Body of pancreas (tissue), 4 donors: ENCODE data around the gene HMCN1. TPM values are rescaled to one million over a fixed set of nuclear protein-coding genes. Genes with fewer than 3 reads are reported as not detected.

Experiments
- ATAC-seq: fragments of 150-250 bp; one replicate; pipeline ENCODE4 v1.9.1; 2016
- DNase-seq, 4 donors: peaks; one replicate each; pipeline ENCODE4 v3.0.0-alpha.2; 2019
- H3K27ac ChIP-seq, 4 donors: fragments of 200-600 bp; sonication (generic); 1 replicate in 3 of 4; 2 replicates in 1 of 4; pipeline versions ENCODE4 v1.5.1 to v1.6.1; 2016 to 2019; ENCODE audit warnings: mild to moderate bottlenecking in 1 of 4, mixed read lengths in 1 of 4, moderate library complexity in 1 of 4
- H3K27me3 ChIP-seq, 2 donors: fragments of 200-600 bp; sonication (generic); one replicate each; pipeline ENCODE4 v1.6.0; 2016; ENCODE audit warnings: mild to moderate bottlenecking in 1 of 2
- H3K36me3 ChIP-seq, 2 donors: fragments of 200-600 bp; sonication (generic); replicated peaks in 1 of 2; 2 replicates each; pipeline ENCODE4 v1.5.1; 2016; ENCODE audit warnings: low read depth in 2 of 2; ENCODE audit not compliant: insufficient read depth in 1 of 2
- H3K4me1 ChIP-seq: fragments of 200-600 bp; sonication (generic); one replicate; pipeline ENCODE4 v1.6.0; 2016
- H3K4me3 ChIP-seq, 2 donors: fragments of 200-600 bp; sonication (generic); 1 replicate in 1 of 2; 2 replicates in 1 of 2; pipeline ENCODE4 v1.5.1; 2016 to 2019
- H3K9me3 ChIP-seq, 3 donors: fragments of 200-600 bp; sonication (generic); 1 replicate in 2 of 3; 2 replicates in 1 of 3; pipeline ENCODE4 v1.5.1; 2016
- CTCF ChIP-seq, 7 experiments: fragments of 450-650 bp in 4 of 7; fragments of 200-600 bp in 3 of 7; sonication (generic) in 3 of 7; IDR thresholded peaks; one replicate each; pipeline ENCODE4 v1.5.1; 2016 to 2019; ENCODE audit warnings: antibody characterized with exemption in 7 of 7
- POLR2A ChIP-seq, 3 donors: fragments of 450-650 bp; IDR thresholded peaks; one replicate each; pipeline ENCODE4 v1.6.1; 2016; ENCODE audit warnings: antibody characterized with exemption in 3 of 3, mild to moderate bottlenecking in 2 of 3
- WGBS, 2 donors: methylation state at CpG; one replicate each; pipeline ENCODE4 v1.1.5; 2017; 5-methylcytosine and 5-hydroxymethylcytosine counted together
- intact Hi-C: fragments of 100-400 bp; cut with DNase I; formaldehyde crosslinking; loops from one replicate; pipeline ENCODE4 v1.15.1; 2023
- total RNA-seq, 2 donors: library from RNA; depleted of rRNA; stranded (reverse); fragments of >200 nt; gene quantifications; one replicate each; pipeline ENCODE4 v1.1.0, GENCODE V29; 2016

Gene HMCN1
- total RNA-seq, 2 donors from 2014 or later: 2.1 to 2.3 TPM

- H3K36me3 ChIP-seq: no peaks in the 10 kb centered on the region
- no peak for TF ChIP-seq CTCF (IDR thresholded peaks at IDR 0.05)
- no peak for TF ChIP-seq POLR2A (IDR thresholded peaks at IDR 0.05)
- H3K27ac ChIP-seq: no peak overlapping the region
- DNase-seq: no peak
- H3K27me3 ChIP-seq: no peaks in the 10 kb centered on the region
- H3K4me1 ChIP-seq: peaks cover 4% of the 10 kb centered on the region
- ATAC-seq: no peak
- H3K9me3 ChIP-seq: no peaks in the 10 kb centered on the region
- WGBS, 2 donors: 88 to 94% methylated on average over 2 of the region's 2 CpGs
- intact Hi-C loops: no loop called here
- H3K4me3 ChIP-seq: no peak overlapping the region
Observed at GRCh38 chr1:185722098-185722497, 12.1 kb upstream of the HMCN1 start.

- Histone ChIP-seq H3K36me3 (no peaks in the 10 kb centered on the region), H3K27me3 (no peaks in the 10 kb centered on the region), H3K9me3 (no peaks in the 10 kb centered on the region), H3K4me3 (no peak overlapping the region), H3K27ac (no peak overlapping the region), H3K4me1 (no peaks in the 10 kb centered on the region)
- no peak for TF ChIP-seq POLR2A (IDR thresholded peaks at IDR 0.05)
- TF ChIP-seq CTCF (IDR thresholded peaks at IDR 0.05): no peak
- 87 to 93% methylated on average over 2 of the region's 2 CpGs for WGBS, 2 donors
- intact Hi-C loops: no loop called here
- DNase-seq: no peak
- no peak for ATAC-seq
Observed at GRCh38 chr1:185727726-185728125, 6.5 kb upstream of the HMCN1 start.

GRCh38 chr1:185731446-185731845 is 2.7 kb upstream of the HMCN1 start:
- H3K27me3 ChIP-seq: no peaks in the 10 kb centered on the region
- H3K9me3 ChIP-seq: no peaks in the 10 kb centered on the region
- intact Hi-C loops: no loop called here
- WGBS, 2 donors: 67 to 89% methylated on average over 1 of the region's 1 CpG
- peaks cover 19% of the 10 kb centered on the region for H3K4me1 ChIP-seq
- TF ChIP-seq CTCF (IDR thresholded peaks at IDR 0.05): no peak
- TF ChIP-seq POLR2A (IDR thresholded peaks at IDR 0.05): no peak
- no peak overlapping the region for H3K4me3 ChIP-seq
- no peaks in the 10 kb centered on the region for H3K36me3 ChIP-seq
- DNase-seq (no peak), ATAC-seq (no peak)
- H3K27ac ChIP-seq: no peak overlapping the region

GRCh38 chr1:185732951-185733350 is 1.2 kb upstream of the HMCN1 start:
- H3K27ac ChIP-seq: no peak overlapping the region
- no peak for TF ChIP-seq CTCF (IDR thresholded peaks at IDR 0.05)
- TF ChIP-seq POLR2A (IDR thresholded peaks at IDR 0.05): no peak
- no peak overlapping the region for H3K4me3 ChIP-seq
- no peaks in the 10 kb centered on the region for H3K36me3 ChIP-seq
- ATAC-seq (no peak), DNase-seq (no peak)
- H3K27me3 ChIP-seq: no peaks in the 10 kb centered on the region
- 61 to 77% methylated on average over 5 of the region's 5 CpGs for WGBS, 2 donors
- H3K4me1 ChIP-seq: peaks cover 19% of the 10 kb centered on the region
- no peaks in the 10 kb centered on the region for H3K9me3 ChIP-seq
- intact Hi-C loops: no loop called here

GRCh38 chr1:185734929-185735700 is 924 bp downstream of the HMCN1 start:
- no peaks in the 10 kb centered on the region for H3K36me3 ChIP-seq
- H3K4me3 ChIP-seq: no peak overlapping the region
- 64 to 65% methylated on average over 10 of the region's 10 CpGs for WGBS, 2 donors
- no peak for TF ChIP-seq CTCF (IDR thresholded peaks at IDR 0.05)
- no peak for TF ChIP-seq POLR2A (IDR thresholded peaks at IDR 0.05)
- H3K4me1 ChIP-seq: peaks cover 19% of the 10 kb centered on the region
- H3K27me3 ChIP-seq: no peaks in the 10 kb centered on the region
- DNase-seq (no peak), ATAC-seq (no peak)
- H3K27ac ChIP-seq: no peak overlapping the region
- intact Hi-C loops: no loop called here
- H3K9me3 ChIP-seq: no peaks in the 10 kb centered on the region
